GM18499 (cell line): ENCODE results near the gene ZBTB44.
"Not testable (repeated sequence)": the region's sequence is repeated elsewhere in the genome, so short reads cannot be mapped to it uniquely, and the experiment has no call there.

ENCODE experiments used
- ATAC-seq: cut with Tn5 transposase; IDR thresholded peaks from one replicate; pipeline ENCODE4 v1.9.1; 2021; ENCODE audit warnings: moderate number of reproducible peaks; ENCODE audit not compliant: insufficient read depth, unreplicated experiment

ZBTB44 gene

DNA sequence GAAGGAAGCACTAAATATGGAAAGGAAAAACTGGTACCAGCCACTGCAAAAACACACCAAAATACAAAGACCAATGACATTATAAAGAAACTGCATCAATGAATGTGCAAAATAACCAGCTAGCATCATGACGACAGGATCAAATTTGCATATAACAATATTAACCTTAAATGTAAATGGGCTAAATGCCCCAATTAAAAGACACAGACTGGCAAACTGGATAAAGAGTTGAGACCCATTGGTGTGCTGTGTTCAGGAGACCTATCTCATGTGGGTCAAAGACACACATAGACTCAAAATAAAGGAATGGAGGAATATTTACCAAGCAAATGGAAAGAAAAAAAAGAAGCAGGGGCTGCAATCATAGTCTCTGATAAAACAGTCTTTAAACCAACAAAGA, 63.0 kb downstream of the ZBTB44 start:
- ATAC-seq = not testable (repeated sequence)

DNA sequence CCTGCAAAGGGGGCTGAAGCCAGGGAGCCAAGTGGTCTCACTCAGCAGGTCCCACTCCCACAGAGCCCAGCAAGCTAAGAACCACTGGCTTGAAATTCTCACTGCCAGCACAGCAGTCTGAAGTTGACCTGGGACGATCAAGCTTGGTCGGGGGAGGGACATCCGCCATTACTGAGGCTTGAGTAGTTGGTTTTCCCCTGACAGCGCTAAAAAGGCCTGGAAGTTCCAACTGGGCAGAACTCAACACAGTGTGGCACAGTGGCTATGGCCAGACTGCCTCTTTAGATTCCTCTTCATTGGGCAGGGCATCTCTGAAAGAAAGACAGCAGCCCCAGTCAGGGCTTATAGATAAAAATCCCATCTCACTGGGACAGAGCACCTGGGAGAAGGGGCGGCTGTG, 64.8 kb downstream of the ZBTB44 start:
- not testable (repeated sequence) for ATAC-seq

DNA sequence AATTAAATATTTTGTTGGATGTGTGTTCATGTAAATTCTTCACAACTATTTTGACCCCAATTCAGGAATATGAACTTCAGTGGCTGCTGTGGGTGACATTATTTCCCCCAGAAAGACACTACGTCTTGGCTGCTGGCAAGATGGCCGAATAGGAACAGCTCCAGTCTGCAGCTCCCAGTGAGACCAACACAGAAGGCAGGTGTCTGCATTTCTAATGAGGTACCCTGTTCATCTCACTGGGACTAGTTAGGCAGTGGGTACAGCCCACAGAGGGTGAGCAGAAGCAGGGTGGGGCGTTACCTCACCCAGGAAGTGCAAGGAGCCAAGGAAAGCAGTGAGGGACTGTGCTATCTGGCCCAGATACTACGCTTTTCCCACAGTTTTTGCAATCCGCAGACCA, 65.3 kb downstream of the ZBTB44 start:
- no peak for ATAC-seq

DNA sequence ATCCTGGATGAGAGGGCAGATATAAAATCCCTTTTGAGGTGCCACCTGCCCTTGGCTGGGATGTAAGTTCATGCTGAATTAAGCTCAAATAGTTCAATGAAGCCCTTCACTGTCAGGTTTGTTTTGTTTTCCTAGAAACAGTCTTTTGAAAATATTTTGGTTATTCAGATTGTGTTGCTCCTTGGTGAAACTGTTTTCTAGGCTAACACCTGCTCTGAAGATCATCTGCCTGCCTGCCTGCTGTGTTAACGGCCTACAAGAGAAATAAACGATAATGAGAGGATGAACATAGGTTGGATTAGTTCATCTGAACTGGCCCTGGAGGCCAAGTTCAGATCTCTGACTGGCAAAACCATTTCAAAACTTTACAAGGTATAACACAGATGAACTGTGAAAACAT, 67.4 kb downstream of the ZBTB44 start:
- ATAC-seq = no peak

DNA sequence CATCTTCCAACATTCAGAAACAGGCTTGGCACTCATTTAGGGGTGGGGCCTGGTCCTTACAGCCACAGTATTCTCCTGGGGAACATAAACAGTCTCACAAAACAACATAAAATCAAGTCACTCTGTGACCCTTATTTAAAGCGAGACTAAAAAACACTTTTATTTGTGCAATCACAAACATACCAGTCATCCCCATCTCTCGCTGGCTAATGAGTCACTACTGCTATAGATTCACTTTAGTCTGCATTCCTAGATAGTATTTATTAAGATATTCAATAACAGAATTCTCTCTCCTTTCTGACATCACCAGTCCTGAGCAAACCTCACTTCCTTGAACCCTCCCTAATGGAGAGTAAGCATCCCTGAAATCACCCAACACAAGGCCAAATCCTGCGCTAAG, 68.0 kb downstream of the ZBTB44 start:
- no peak for ATAC-seq

DNA sequence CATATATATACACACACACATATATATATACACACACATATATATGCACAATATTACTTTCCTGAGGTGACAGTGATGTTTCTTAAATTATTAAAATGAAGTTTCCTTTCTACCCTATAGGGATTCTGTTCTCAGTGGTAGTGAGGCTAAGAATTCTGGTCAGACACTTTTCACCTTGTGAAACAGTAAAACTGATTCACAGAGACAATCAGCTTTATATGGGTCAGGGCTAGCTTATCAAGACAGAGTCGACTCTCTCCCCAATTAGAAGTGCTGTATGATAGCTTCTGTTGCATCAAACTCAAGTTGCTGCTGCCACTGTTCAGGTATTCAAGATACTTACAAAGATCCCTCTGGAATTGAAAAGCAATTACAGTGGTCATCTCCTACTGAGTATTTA, 68.4 kb downstream of the ZBTB44 start:
- ATAC-seq = no peak

DNA sequence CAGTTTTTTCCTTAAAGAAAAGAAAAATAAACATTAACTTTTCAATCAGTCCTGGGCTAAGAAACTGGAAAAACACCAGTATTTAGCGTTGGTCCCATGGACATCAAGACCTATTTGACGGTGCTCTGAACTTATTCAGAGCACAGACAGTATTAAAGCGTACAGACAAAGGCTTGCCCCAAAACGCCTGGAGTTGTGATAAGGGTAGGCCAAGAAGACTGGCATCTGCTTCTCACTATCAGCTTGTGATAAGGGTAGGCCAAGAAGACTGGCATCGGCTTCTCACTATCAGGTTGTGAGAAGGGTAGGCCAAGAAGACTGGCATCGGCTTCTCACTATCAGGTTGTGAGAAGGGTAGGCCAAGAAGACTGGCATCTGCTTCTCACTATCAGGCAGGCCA, 69.3 kb downstream of the ZBTB44 start:
- ATAC-seq = not testable (repeated sequence)

DNA sequence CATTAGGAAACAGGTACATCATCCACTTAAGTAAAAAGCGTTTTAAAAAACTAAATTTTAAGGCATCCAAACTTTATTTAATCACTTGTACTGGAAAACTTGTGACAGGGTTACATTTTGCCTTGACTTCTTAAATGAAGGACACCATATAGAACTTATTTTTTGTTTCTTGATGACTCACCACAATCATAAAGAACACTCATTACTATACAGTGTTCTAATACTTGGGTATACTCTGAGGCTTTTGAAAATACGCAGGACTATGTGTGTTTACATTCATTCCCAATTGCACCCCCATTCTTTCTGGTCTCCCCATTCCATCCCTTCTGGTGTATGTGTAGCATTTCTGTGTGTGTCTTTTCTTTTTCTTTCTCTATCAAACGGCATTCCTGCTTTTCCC, 69.9 kb downstream of the ZBTB44 start:
- ATAC-seq = no peak

DNA sequence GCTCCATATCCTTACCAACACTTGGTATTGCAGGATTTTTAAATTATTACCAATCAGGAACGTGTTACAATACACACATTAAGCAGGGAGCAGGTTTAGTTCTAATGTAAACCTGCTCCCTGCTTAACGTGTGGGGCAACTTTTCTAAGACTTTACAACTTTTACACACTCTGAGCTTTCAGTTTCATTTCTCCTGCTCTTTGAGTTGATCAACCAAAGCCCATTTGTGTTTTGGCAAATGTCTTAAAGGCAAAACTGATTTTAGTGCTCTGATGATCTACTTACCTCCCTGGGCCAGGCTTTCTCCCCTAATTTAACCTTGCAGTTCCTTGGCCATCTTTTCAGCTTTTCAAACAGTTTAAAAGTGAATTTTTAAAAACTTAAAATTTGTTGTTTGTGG, 70.9 kb downstream of the ZBTB44 start:
- peak; percentile 46 for ATAC-seq

DNA sequence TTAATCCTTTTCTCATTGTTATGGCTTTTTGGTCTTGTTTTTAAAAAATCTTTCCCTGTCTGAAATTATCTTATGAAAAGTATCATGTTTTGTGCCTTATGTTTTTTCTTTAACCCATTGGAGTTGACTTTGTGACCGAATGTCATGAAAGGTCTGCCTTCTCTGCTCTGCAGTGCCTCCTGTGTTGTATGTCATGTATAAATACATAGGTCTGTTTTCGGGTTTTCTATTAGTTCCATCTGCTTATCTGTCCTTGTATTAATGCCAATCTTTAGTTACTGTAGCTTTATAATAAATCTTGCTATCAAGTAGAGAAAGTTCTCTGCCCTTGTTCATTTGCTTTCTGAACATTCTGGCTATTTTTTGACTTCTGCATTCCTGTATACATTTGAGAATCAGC, 73.0 kb downstream of the ZBTB44 start:
- no peak for ATAC-seq

DNA sequence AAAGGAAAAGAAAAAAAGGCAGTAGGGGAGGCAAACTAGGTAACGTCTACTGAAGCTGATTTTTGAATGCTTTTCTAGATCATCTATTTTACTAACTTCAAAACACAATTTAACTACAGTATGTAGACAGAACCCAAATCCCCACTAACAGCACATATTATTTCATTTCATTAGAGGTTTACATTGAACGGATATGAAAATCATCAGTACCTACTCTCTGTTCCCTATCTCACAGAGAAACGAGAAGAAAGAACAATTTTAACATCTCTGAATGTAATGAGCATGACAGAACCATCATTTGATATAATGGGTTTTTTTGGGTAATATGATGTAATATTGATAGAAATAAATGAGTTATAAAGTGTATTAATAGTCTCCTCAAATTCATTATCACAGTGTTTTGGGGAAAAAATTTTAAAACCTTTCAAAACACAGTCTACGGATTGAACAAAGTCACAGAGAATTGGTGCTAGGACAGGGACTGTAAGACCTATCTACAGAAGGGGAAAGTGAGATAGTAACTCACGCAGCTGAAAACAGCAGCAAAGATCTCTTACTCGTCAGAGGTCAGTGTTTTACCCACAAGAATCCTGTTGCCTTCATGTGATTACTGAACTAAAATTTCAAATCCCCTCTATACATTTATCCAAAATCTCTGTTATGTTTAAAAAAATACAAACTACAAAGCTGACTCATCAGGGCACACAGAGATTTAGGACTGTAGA, 77.3 kb downstream of the ZBTB44 start:
- ATAC-seq = no peak

DNA sequence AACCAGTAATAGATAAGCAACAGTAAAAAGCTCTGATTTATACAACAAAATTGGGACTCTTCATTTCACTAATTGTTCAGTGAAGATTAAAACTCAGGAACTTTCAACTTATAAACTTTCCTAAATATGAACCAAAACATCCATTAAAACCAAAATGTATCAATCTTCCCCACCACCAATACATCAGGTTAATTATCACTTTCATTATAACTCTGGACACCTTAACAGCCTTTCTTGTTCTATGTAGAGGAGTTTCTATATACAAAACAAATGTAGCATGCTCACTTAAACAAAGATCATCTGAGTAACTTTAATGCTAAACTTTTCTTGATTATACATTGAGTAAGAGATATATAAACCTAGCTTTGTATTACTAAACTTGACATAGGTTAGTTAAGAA, 80.4 kb downstream of the ZBTB44 start:
- no peak for ATAC-seq

DNA sequence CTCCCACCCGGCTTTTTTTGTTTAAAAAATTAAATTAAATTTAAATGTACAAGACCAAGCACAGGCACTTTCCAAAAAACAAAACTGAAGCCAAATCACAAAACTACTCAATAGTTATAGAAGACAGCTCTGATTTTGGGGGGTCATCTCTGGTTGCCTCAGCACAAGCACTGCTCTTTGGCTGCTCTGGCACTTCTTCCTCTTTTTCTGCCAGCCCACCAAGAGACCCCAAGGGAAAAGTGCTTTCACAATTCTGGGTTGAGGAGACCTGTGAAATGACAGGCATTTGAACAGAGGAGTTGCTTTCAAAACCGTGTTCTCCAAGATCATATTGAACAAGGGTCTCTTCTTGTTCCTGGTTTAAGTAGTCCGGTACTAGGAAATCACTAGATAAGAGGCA, 80.8 kb downstream of the ZBTB44 start:
- not testable (repeated sequence) for ATAC-seq

DNA sequence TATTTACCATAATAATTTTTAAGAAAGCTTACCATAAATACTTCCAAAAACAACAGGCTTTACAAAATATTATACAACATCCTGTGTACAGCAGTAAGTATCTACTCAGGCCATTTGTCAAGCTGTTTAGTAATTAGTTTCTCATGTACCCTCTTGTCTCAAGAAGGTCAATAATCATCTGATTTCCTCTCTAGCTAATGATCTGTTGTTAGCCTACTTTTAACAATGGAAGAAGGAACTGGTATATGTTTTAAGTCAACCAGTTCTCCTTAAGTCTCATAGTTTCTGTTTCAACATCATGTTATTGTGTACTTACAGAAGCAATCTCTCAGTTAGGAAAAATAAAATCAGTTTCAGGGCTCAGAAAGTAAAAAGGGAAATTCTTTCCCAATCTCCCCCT, 81.2 kb downstream of the ZBTB44 start:
- ATAC-seq = not testable (repeated sequence)

DNA sequence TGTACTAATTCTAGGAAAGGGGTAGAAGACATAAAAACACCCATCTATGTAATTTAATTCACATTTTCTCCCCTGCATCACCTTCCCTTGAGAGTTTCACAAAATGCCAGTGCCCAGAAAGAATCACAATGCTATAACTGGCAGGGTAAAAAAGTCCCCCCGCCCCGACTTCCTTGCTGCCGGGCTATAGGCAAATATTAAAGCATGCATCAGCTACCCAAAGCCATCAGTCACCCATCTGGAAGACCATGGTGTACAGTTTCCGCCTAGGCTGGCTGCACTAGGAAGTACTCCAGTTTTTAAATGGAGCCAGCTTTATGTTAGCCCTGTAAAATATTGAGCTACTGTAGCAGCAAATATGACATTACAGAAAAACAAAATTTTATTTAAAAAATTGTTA, 87.3 kb downstream of the ZBTB44 start:
- no peak for ATAC-seq

DNA sequence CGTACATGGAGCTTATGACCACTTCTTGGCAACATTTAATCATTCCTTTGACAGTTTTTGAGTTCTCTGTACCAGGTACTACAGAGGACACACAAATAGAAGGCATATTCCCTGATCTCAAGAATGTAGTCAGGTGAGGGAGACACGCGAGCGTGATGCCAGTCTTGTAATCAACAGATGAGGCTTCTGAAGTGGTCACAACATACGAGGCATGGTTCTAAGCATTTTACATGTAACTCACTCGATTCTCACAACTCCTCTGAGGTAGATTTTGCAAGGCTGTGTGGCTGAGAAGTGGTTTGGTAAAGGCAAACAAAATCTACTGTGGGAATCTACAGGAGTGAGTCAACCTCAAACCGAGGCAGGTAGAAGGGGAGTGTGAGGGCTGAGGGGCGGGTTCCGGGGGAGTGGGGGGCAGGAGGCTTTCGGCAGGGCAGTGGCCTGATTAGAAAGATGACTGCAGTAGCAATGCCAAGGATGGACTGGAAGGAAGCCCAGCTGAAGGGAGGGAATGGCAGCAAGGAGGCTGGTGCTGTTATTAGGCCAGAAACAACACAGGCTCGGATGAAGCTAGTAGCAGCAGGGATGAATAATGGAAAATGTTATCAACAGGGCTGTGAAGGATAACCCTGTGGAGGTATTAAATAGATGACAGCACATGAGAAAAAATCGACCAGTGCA, 91.3 kb downstream of the ZBTB44 start:
- no peak for ATAC-seq

DNA sequence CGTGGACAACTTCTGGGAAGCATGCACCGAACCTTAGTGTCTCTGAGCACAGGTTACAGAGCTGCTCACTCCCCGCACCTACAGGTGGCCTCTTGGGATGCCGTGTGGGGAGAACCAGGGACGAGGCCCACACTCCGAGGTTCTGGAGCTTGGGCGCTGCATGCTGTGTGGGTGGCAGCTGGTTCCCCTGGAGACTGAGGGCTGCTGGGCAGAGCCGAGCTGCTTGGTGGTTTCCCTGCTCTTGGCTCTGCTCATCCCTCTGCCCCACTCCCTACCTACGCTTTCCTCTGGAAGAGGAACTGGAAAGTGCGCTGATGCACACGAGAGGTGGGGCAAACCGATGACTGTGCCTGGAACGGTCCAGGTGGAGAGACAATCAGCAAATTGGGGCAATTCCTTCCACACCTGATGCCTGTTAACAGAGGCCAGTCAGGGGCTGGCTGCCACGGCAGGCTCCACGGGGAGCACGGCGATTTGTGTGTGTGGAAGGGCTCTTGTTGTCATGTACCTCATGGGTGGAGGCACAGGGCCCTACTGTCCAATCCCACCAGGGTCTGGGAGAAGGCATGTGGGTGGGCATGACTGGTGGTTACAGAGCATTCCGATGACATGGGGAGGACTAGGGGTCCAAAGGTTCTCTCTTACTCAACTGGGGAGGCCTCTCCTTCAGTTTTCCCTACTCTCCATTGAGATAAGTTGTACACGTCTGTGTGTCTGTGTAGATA, 94.2 kb downstream of the ZBTB44 start:
- no peak for ATAC-seq

DNA sequence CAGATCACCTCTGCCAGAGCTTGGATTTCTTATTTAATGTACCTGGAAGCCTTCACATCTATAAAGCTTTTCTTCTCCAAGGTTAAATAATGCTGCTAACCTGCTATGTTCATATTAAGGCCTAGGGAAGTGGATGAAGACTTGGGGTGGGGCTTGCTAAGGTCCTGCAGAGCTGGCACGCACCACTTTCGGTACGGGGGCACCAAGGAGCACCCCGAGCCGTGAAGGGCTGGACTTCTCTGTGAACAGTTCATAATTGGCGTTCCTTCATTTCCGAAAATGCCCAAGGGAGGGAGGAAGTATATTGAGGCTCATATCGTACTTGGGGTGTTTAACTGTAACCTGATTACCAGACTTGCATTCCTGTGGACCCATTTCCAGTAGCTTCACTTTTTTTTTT, 95.6 kb downstream of the ZBTB44 start:
- ATAC-seq = no peak

DNA sequence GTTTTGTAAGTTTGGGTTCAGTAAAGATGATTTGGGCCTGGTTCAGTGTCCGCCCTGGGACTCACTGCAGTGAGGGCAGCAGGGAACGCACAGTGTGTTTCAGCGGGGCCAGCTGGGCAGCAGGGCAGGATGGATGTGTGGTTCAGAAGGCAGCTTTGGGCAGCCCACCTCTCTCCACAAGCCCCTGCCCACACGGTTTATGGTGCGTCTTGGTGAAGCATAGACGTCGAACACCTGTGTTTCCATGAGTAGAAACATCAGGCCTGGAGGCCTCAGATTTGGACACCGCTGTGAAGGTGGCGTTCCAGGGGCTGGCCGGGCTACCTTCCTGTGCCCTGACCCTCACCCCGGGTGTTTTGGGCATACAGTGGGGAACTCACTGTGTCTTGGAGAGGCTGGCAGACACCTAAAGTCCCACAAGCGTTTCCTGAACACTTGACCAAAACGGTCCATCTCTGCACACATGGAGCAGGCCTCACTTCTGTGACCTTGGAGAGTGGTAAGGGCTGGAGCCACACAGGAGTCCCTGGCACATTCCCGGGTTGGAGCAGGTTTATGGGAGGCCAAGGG, 96.1 kb downstream of the ZBTB44 start:
- no peak for ATAC-seq

DNA sequence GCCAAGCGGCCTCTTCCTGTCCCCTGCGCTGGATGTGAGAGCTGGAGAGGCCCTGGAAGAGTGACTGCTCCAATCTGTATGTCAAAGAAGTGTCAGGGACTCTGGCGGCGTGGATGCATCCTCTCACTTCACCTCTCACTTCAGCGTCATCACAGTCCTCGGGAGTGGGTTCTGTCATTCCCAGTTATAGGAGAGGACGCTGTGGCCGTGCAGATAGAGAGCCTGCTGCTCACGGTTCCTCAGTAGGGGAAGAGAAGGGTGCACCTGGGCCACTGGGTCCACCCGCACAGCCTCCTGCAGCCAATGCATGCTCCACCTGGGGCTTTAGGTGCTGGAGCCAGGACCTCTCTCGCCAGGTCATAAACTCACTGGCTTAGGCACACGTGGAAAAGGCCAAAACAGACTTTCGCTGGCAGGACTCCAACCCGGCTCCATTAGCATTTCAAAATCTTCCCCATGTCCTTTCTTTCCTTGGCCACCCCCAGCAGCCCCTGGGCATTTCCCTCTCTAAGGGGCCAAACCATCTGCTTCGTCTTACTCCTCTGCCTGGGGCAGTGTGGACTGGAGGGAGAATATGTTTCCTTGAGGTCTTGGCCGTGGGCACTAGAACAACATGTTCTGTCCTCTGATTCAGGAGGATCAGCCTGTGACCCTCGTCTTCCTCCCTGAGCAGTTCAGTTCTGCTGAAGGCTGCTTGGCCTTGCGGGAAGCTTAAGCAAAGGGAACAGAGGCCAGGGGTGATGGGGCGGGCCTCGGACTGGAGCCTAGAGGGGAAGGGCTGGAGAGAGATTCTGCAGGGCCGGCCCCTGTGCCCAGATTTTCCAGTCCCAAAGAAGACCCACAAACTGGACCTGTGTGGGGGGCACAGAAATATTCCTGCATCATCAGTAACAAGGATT, 97.3 kb downstream of the ZBTB44 start:
- no peak for ATAC-seq
